Activated T-helper 9 cell treated with anti-CD3 and anti-CD28 coated beads, Interleukin-2, amount 50 U/mL, for 16 hours (primary cell): ENCODE results near the gene CA9.
A peak's percentile ranks its signal among the peaks of the same experiment; 100 is the strongest.

ENCODE experiments used
- DNase-seq: peaks from one replicate; pipeline ENCODE4 v3.0.0-alpha.2; 2020; ENCODE audit warnings: low read depth

Gene CA9

GRCh38 chr9:35675732-35676392 lies 2.1 kb downstream of the CA9 start:
- DNase-seq: no peak

GRCh38 chr9:35679091-35679490 lies 5.4 kb downstream of the CA9 start:
- no peak for DNase-seq

DNA sequence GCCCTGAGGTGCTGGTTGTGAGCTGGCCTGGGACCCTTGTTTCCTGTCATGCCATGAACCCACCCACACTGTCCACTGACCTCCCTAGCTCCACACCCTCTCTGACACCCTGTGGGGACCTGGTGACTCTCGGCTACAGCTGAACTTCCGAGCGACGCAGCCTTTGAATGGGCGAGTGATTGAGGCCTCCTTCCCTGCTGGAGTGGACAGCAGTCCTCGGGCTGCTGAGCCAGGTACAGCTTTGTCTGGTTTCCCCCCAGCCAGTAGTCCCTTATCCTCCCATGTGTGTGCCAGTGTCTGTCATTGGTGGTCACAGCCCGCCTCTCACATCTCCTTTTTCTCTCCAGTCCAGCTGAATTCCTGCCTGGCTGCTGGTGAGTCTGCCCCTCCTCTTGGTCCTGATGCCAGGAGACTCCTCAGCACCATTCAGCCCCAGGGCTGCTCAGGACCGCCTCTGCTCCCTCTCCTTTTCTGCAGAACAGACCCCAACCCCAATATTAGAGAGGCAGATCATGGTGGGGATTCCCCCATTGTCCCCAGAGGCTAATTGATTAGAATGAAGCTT lies 6.1 kb downstream of the CA9 start:
- DNase-seq: no peak

GRCh38 chr9:35680331-35681105 lies 6.8 kb downstream of the CA9 start:
- no peak for DNase-seq

- DNase-seq: no peak
These were observed 7.7 kb downstream of the CA9 start for GRCh38 chr9:35681341-35682002.

DNA sequence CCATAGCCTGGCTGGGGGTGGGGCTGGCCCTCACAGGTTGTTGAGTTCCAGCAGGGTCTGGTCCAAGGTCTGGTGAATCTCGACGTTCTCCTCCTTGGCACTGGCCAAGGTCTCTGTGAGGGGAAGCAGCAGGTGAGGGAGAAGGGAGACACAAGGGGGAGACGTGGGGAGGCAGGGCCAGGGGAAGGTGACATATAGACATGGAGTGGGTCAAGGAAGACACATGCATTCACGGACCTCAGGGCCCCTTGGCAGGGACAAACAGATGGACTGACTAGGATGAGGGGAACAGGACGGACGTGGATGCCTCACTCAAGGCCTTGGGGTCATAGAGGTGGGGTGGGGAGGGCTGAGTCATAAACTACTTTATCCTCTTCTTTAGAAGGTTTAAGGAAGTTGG lies 8.3 kb downstream of the CA9 start:
- no peak for DNase-seq

DNA sequence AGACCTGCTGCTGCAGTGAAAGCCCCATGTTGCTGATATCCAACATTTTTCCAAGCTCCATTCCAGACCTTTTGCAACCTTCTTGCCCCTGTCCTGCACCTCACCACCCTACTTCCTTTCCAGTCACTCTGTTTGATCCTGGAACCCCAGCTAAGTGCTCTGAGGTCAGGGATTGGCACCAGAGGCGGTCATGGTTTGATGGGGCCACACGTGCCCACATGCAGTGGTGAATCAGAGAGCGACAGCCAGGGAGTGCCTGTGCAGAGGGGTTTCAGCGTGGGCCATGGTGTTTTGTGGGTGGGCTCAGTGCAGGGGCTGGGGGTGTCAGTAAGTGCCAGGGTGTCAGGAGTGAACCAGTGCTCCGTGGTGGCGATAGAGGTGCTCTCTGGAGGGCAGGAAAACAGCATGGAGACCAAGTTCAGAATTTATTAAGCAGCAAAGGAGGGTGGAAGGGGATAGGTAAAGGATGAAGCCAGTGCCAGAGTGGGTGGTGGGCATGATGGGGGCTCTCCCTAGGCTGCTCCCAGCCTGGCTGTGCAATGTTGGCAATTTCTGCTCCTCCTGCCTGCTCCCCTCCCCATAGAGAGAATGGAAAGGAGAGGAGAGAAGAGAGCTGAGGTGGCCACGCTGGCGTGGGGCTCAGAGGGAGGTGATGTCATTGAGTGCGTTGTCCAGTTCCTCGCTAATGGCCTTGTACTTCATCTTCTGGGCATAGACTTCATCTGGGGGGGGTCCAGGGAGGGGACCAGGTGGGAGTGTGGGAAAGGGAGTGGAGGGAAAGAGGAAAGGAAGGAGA lies 9.0 kb downstream of the CA9 start:
- no peak for DNase-seq

GRCh38 chr9:35683323-35683722 lies 9.6 kb downstream of the CA9 start:
- DNase-seq: no peak

GRCh38 chr9:35684921-35685320 lies 11.2 kb downstream of the CA9 start:
- DNase-seq: no peak

DNA sequence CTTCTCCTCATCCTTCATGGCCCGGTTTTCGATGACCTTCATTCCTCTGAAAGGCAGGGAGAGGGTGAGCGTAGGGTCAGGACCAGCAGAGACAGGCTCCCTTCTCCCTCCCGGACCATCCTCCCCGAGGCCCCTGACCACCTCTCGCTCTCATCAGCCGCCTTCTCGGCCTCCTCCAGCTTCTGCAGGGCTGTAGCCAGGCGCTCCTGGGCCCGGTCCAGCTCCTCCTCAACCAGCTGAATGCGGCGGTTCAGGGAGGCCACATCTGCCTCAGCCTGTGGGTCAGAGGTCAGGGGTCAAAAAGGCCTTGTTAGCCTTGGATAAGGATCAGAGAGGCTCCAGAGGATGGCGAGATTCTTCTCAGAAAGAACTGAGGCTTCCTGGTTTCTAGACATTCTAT lies 11.8 kb downstream of the CA9 start:
- DNase-seq: no peak

GRCh38 chr9:35686222-35687203 lies 12.8 kb downstream of the CA9 start:
- no peak for DNase-seq

- no peak for DNase-seq
These were observed 13.6 kb downstream of the CA9 start for GRCh38 chr9:35687306-35687705.

DNA sequence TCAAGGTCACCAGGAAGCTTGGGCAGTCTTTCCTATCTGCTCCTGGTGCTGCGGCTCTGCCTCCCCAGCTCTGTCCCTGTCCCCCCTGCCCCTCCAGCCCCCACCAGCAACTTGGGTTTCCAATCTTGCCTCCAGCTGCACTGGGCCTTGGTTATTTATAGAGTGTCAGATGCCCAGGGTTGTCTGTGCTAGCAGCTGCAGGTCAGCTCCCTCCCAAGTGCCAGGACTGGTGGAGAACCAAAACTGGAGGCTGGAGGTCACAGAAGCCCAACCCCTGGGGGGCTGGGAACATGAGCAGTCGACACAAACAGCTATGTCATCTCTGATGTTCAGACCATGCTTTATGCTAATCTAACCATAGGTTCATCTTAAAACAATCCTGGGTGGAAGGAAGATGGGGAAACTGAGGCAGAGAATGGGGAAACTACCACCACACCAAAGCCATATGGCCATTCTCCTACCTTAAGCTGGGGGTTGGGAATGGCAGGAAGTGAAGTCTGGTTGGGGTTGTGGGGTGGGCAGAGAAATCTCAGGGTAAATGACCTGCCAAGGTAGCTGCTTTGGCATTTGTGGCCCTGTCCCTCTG lies 14.3 kb downstream of the CA9 start:
- DNase-seq: no peak

DNA sequence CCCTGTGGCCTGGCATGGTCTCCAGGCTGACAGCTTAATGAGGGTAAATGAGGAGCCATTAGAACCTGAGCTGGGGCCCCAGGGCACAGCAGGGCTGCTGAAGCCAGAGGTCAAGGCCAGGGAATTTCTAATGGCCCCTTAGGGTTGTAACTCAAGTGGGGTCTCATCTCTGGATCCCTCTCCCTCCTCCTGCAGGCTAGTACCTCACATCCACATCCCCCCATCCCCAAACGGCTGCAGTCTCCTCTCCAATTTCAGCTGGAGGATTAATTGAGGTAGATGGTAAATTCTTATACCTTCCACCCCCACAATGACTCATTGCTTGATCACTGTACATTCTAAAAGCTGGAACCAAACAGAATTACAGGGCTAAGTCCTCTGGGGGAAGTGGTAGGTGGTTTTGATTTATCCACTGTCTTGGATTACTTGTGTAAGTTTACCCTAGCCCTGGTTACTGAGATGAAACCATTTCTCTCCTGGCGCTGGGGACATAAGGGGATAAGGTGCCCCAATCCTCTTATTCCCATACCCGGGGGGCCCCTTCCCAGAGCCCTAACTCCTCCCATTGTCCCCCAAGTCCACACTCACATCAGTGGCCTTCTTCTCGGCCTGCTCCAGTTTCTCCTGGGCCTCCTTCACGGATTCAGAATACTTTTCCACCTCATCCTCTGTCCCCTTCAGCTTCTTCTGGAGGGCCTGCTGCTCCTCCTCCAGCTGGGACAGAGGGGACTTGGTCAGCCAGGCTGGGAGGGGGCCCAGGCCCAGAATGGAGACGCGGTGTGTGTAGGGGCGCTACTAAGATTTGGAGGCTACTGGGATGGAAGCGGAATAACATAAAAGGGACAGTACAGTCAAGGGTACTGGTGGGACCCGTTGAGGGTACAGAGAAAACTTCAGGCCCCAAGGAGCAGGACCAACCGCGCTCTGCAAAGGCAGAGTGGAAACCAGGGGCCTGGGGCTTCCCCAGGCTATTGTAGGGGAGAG lies 15.1 kb downstream of the CA9 start:
- DNase-seq: no peak

DNA sequence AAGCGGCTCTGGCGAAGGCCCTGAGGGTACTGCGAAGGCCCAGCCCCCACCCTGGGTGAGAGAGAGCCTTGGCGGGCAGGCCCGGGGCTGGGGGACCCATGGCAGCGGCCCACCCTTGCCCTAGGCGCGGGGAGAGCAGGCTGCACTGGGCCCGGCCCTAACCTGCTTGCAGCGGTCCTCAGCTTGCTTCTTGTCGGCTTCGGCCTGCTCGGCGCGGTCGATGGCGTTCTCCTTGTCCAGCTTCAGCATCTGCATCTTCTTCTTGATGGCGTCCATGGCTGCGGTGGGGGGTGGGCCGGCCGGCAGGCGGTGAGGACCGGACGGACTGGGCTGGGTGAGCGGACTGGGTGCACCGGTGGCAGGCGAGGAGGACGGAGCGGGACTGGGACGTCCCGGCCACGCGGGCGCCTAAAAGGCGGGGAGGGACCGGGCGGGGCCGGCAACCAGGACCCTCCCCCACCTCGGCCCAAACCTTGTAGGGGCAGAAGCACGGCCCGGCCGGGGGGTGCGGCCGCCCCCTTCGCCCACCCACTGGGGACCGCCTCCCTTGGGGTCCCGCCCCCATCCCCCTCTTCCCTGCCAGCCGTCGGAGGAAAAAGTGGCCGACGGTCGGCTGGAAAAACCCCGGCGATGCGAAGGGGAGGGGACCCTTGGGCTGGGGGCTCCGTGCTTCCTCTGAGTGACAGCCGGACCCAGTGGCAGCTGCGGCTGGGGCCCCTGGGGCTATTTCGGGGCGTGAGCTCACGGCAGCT lies 16.0 kb downstream of the CA9 start, which contains the start of gene TPM2:
TSS of gene TPM2 (minus strand) at position 384 of the 752 bp plus-strand sequence. CDS start at position 276, 108 bp downstream.
- DNase-seq: no peak

GRCh38 chr9:35690294-35690613 lies 16.5 kb downstream of the CA9 start:
- no peak for DNase-seq

- DNase-seq: peak; percentile 15
These were observed 17.0 kb downstream of the CA9 start for GRCh38 chr9:35690614-35691333.

DNA sequence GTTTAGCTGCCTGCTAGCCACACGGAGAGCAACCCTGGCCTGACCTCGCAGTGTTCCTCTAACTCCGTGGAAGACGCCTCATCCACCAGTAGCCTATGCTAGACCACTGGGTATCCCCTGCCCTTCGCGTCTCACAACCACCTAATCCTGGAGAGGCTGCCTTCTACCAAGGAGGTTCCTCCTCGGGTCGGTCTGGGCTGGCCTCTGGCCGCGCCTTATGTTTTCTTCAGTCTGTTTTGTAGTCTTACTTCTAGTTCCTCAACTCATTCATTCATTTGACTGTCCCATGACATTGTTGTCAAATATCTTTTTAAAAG lies 17.6 kb downstream of the CA9 start:
- DNase-seq: no peak
